ENCODE results near the gene CFAP52. TPM values are rescaled to one million over a fixed set of nuclear protein-coding genes. Genes with fewer than 3 reads are reported as not detected.

Gene CFAP52
- total and polyA plus RNA-seq, 2 of the 13 experiments (the other 11 are each of a cell fraction or from before 2014, with no cell fraction given): not detected

- TF ChIP-seq, protein P1, sequence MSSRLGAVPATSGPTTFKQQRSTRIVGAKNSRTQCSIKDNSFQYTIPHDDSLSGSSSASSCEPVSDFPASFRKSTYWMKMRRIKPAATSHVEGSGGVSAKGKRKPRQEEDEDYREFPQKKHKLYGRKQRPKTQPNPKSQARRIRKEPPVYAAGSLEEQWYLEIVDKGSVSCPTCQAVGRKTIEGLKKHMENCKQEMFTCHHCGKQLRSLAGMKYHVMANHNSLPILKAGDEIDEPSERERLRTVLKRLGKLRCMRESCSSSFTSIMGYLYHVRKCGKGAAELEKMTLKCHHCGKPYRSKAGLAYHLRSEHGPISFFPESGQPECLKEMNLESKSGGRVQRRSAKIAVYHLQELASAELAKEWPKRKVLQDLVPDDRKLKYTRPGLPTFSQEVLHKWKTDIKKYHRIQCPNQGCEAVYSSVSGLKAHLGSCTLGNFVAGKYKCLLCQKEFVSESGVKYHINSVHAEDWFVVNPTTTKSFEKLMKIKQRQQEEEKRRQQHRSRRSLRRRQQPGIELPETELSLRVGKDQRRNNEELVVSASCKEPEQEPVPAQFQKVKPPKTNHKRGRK (CRISPR knock-in tag; IDR thresholded peaks at IDR 0.05): no peak
- TF ChIP-seq ZFP62 (CRISPR knock-in tag; IDR thresholded peaks at IDR 0.05): no peak
- no peak for TF ChIP-seq BRCA1 (CRISPR knock-in tag; IDR thresholded peaks at IDR 0.05)
- no peak for TF ChIP-seq ZNF34 (CRISPR knock-in tag; IDR thresholded peaks at IDR 0.05; ENCODE audit: borderline replicate concordance)
- TF ChIP-seq NCOA5 (CRISPR knock-in tag; IDR thresholded peaks at IDR 0.05): no peak
- TF ChIP-seq, protein P2, sequence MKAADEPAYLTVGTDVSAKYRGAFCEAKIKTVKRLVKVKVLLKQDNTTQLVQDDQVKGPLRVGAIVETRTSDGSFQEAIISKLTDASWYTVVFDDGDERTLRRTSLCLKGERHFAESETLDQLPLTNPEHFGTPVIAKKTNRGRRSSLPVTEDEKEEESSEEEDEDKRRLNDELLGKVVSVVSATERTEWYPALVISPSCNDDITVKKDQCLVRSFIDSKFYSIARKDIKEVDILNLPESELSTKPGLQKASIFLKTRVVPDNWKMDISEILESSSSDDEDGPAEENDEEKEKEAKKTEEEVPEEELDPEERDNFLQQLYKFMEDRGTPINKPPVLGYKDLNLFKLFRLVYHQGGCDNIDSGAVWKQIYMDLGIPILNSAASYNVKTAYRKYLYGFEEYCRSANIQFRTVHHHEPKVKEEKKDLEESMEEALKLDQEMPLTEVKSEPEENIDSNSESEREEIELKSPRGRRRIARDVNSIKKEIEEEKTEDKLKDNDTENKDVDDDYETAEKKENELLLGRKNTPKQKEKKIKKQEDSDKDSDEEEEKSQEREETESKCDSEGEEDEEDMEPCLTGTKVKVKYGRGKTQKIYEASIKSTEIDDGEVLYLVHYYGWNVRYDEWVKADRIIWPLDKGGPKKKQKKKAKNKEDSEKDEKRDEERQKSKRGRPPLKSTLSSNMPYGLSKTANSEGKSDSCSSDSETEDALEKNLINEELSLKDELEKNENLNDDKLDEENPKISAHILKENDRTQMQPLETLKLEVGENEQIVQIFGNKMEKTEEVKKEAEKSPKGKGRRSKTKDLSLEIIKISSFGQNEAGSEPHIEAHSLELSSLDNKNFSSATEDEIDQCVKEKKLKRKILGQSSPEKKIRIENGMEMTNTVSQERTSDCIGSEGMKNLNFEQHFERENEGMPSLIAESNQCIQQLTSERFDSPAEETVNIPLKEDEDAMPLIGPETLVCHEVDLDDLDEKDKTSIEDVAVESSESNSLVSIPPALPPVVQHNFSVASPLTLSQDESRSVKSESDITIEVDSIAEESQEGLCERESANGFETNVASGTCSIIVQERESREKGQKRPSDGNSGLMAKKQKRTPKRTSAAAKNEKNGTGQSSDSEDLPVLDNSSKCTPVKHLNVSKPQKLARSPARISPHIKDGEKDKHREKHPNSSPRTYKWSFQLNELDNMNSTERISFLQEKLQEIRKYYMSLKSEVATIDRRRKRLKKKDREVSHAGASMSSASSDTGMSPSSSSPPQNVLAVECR (CRISPR knock-in tag; IDR thresholded peaks at IDR 0.05; ENCODE audit: borderline replicate concordance): peak; percentile 93
- TF ChIP-seq KAT8 (CRISPR knock-in tag; IDR thresholded peaks at IDR 0.05): peak; percentile 97
- no peak for TF ChIP-seq STAT5B (CRISPR knock-in tag; IDR thresholded peaks at IDR 0.05)
- TF ChIP-seq ZNF841 (CRISPR knock-in tag; IDR thresholded peaks at IDR 0.05; ENCODE audit: borderline replicate concordance): no peak
- TF ChIP-seq GATAD2A (CRISPR knock-in tag; IDR thresholded peaks at IDR 0.05): peak; percentile 87
- peak; percentile 72 for TF ChIP-seq ZNF350 (CRISPR knock-in tag; IDR thresholded peaks at IDR 0.05; ENCODE audit: borderline replicate concordance, low read depth)
- TF ChIP-seq KMT2A (CRISPR knock-in tag; IDR thresholded peaks at IDR 0.05): peak; percentile 98
- TF ChIP-seq NCOR1 (IDR thresholded peaks at IDR 0.05; ENCODE audit: borderline replicate concordance, low read length): no peak
- TF ChIP-seq MZF1 (CRISPR knock-in tag; IDR thresholded peaks at IDR 0.05; ENCODE audit: borderline replicate concordance): no peak
- TF ChIP-seq BRD4 (CRISPR knock-in tag; IDR thresholded peaks at IDR 0.05): no peak
- no peak for TF ChIP-seq SMARCC2 (IDR thresholded peaks at IDR 0.05)
- TF ChIP-seq, protein P3, sequence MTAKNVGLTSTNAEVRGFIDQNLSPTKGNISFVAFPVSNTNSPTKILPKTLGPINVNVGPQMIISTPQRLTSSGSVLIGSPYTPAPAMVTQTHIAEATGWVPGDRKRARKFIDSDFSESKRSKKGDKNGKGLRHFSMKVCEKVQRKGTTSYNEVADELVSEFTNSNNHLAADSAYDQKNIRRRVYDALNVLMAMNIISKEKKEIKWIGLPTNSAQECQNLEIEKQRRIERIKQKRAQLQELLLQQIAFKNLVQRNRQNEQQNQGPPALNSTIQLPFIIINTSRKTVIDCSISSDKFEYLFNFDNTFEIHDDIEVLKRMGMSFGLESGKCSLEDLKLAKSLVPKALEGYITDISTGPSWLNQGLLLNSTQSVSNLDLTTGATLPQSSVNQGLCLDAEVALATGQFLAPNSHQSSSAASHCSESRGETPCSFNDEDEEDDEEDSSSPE (CRISPR knock-in tag; IDR thresholded peaks at IDR 0.05): peak; percentile 57; the same call in 1 of the 2 replicates
- TF ChIP-seq ZNF790 (CRISPR knock-in tag; IDR thresholded peaks at IDR 0.05; ENCODE audit: borderline replicate concordance): no peak
- no peak for TF ChIP-seq ZSCAN20 (CRISPR knock-in tag; IDR thresholded peaks at IDR 0.05; ENCODE audit: borderline replicate concordance)
- no peak for TF ChIP-seq ZNF224 (CRISPR knock-in tag; IDR thresholded peaks at IDR 0.05)
- TF ChIP-seq FOXK2 (IDR thresholded peaks at IDR 0.05): no peak
- no peak for TF ChIP-seq CENPT (CRISPR knock-in tag; IDR thresholded peaks at IDR 0.05; ENCODE audit: low read depth)
- peak; percentile 78 for TF ChIP-seq ZFY (CRISPR knock-in tag; IDR thresholded peaks at IDR 0.05)
- TF ChIP-seq SYNCRIP (IDR thresholded peaks at IDR 0.05; ENCODE audit: insufficient read depth, low read depth, low read length): no peak
- TF ChIP-seq ZNF678 (CRISPR knock-in tag; IDR thresholded peaks at IDR 0.05): no peak
- TF ChIP-seq ZNF451 (CRISPR knock-in tag; IDR thresholded peaks at IDR 0.05): no peak
Measured at GRCh38 chr17:9575381-9576101, 901 bp upstream of the CFAP52 start, which contains the start of gene STX8 (continued).
